CD14-positive monocyte (primary cell): ENCODE results near the gene RSPRY1. TPM values are rescaled to one million over a fixed set of nuclear protein-coding genes. Genes with fewer than 3 reads are reported as not detected.

ENCODE experiments used
- DNase-seq, 3 donors: peaks; one replicate each; pipeline ENCODE4 v3.0.0-alpha.2; 2011 to 2022
- H2AFZ ChIP-seq: 2 replicates; pipeline ENCODE4 v1.6.0; 2012; ENCODE audit warnings: mild to moderate bottlenecking, low read depth, low read length, inconsistent platforms; ENCODE audit not compliant: insufficient read depth, poor library complexity, severe bottlenecking
- H3K27ac ChIP-seq, 2 donors: 1 replicate in 1 of 2; 2 replicates in 1 of 2; pipeline ENCODE4 v1.5.1; 2012 to 2013; ENCODE audit warnings: low read length in 2 of 2, control low read depth in 1 of 2, inconsistent platforms in 1 of 2, low read depth in 1 of 2, mild to moderate bottlenecking in 1 of 2
- H3K27me3 ChIP-seq, 2 donors: one replicate each; pipeline versions ENCODE4 v1.6.0 to v1.6.1; 2011 to 2013; ENCODE audit warnings: low read length in 2 of 2; ENCODE audit not compliant: control insufficient read depth in 2 of 2, insufficient read depth in 2 of 2
- H3K36me3 ChIP-seq, 2 donors: replicated peaks in 1 of 2; 1 replicate in 1 of 2; 2 replicates in 1 of 2; pipeline versions ENCODE4 v1.5.1 to v1.6.1; 2012 to 2013; ENCODE audit warnings: low read length in 2 of 2, control low read depth in 1 of 2, inconsistent platforms in 1 of 2, mild to moderate bottlenecking in 1 of 2; ENCODE audit not compliant: insufficient read depth in 2 of 2, control insufficient read depth in 1 of 2
- H3K4me1 ChIP-seq, 2 donors: 1 replicate in 1 of 2; 2 replicates in 1 of 2; pipeline versions ENCODE4 v1.5.1 to v1.6.1; 2012 to 2013; ENCODE audit warnings: low read length in 2 of 2, control low read depth in 1 of 2, inconsistent platforms in 1 of 2, mild to moderate bottlenecking in 1 of 2, moderate library complexity in 1 of 2; ENCODE audit not compliant: insufficient read depth in 2 of 2, control insufficient read depth in 1 of 2
- H3K4me2 ChIP-seq: replicated peaks from 2 replicates; pipeline ENCODE3; 2012; ENCODE audit warnings: low read length, moderate library complexity, mild to moderate bottlenecking; ENCODE audit not compliant: poor library complexity, severe bottlenecking; ENCODE audit errors: extremely low read depth
- H3K4me3 ChIP-seq, 3 experiments: fragments of 200-600 bp in 1 of 3; sonication (generic) in 1 of 3; replicated peaks in 1 of 3; 1 replicate in 2 of 3; 2 replicates in 1 of 3; pipeline ENCODE4 v1.5.1; 2011 to 2013; ENCODE audit warnings: low read length in 3 of 3, mild to moderate bottlenecking in 3 of 3, control low read depth in 2 of 3, low read depth in 2 of 3, inconsistent platforms in 1 of 3, moderate library complexity in 1 of 3
- H3K79me2 ChIP-seq: 2 replicates; pipeline ENCODE4 v1.6.0; 2012; ENCODE audit warnings: mild to moderate bottlenecking, control low read depth, inconsistent platforms, low read length, moderate library complexity; ENCODE audit not compliant: insufficient read depth
- H3K9ac ChIP-seq: 2 replicates; pipeline ENCODE4 v1.6.0; 2017; ENCODE audit warnings: low read length, mild to moderate bottlenecking; ENCODE audit not compliant: insufficient read depth, poor library complexity, severe bottlenecking
- H3K9me3 ChIP-seq, 2 donors: replicated peaks in 1 of 2; 1 replicate in 1 of 2; 2 replicates in 1 of 2; pipeline versions ENCODE4 v1.5.1 to v1.6.1; 2012 to 2013; ENCODE audit warnings: low read length in 2 of 2, control low read depth in 1 of 2; ENCODE audit not compliant: control insufficient read depth in 1 of 2, insufficient read depth in 1 of 2
- H4K20me1 ChIP-seq: 2 replicates; pipeline ENCODE4 v1.6.0; 2012; ENCODE audit warnings: mild to moderate bottlenecking, low read length, control low read depth, moderate library complexity; ENCODE audit not compliant: insufficient read depth
- H3K27ac Mint-ChIP-seq, 7 donors: one replicate each; pipeline ENCODE4 v1.8.0; 2020; ENCODE audit warnings: mild to moderate bottlenecking in 7 of 7, mixed read lengths in 7 of 7, moderate library complexity in 6 of 7, inconsistent platforms in 2 of 7
- H3K27me3 Mint-ChIP-seq, 3 donors: one replicate each; pipeline ENCODE4 v1.8.0; 2021 to 2022; ENCODE audit warnings: low read depth in 3 of 3, mild to moderate bottlenecking in 3 of 3, mixed read lengths in 3 of 3, moderate library complexity in 3 of 3, inconsistent platforms in 1 of 3
- H3K36me3 Mint-ChIP-seq, 2 donors: one replicate each; pipeline ENCODE4 v1.8.0; 2020; ENCODE audit warnings: mixed read lengths in 2 of 2, inconsistent platforms in 1 of 2, mild to moderate bottlenecking in 1 of 2
- H3K4me1 Mint-ChIP-seq: one replicate; pipeline ENCODE4 v1.8.0; 2020; ENCODE audit warnings: mild to moderate bottlenecking, mixed read lengths
- H3K4me3 Mint-ChIP-seq, 2 donors: one replicate each; pipeline ENCODE4 v1.8.0; 2020; ENCODE audit warnings: mild to moderate bottlenecking in 2 of 2, mixed read lengths in 2 of 2, moderate library complexity in 1 of 2
- H3K9me3 Mint-ChIP-seq, 7 donors: one replicate each; pipeline ENCODE4 v1.8.0; 2020 to 2022; ENCODE audit warnings: mixed read lengths in 7 of 7, mild to moderate bottlenecking in 6 of 7, moderate library complexity in 6 of 7, inconsistent platforms in 2 of 7
- CTCF ChIP-seq: fragments of 200-600 bp; IDR thresholded peaks from one replicate; pipeline ENCODE4 v1.8.0; 2022; ENCODE audit warnings: antibody characterized with exemption, mild to moderate bottlenecking
- WGBS: methylation state at CpG from one replicate; pipeline ENCODE4 v1.1.5; 2013; ENCODE audit warnings: missing lambda C conversion rate; ENCODE audit not compliant: insufficient coverage; 5-methylcytosine and 5-hydroxymethylcytosine counted together
- intact Hi-C, 2 donors: fragments of 100-400 bp; cut with micrococcal nuclease; formaldehyde crosslinking; loops; one replicate each; pipeline versions ENCODE4 v1.15.0 to v1.15.1; 2023
- polyA plus RNA-seq, 3 donors: library from polyadenylated mRNA; depleted of rRNA in 1 of 3; unstranded in 2 of 3; stranded (reverse) in 1 of 3; fragments of 300-500 nt in 2 of 3; fragments of >200 nt in 1 of 3; fragmentation: Illumina TruSeq in 2 of 3; gene quantifications; 1 replicate in 2 of 3; 2 replicates in 1 of 3; pipeline ENCODE4 v1.2.3, GENCODE V29; 2012 to 2021

The RSPRY1 gene
- polyA plus RNA-seq, 3 donors, result 15.7 to 28.3 (median 21.3) TPM

GRCh38 chr16:57258226-57258909 is 72.2 kb downstream of the RSPRY1 start:
- DNase-seq, result no peak

GRCh38 chr16:57258910-57259475 is 72.9 kb downstream of the RSPRY1 start:
- Mint-ChIP-seq H3K36me3 (peaks cover 11 to 12% of the 10 kb centered on the region in 2 donors), H3K27ac (no peak overlapping the region), H3K9me3 (peaks cover 0 to 2% (median 0%) of the 10 kb centered on the region in 7 donors), H3K27me3 (peaks cover 0 to 5% (median 4%) of the 10 kb centered on the region in 3 donors), H3K4me1 (peaks cover 6% of the 10 kb centered on the region), H3K4me3 (no peak overlapping the region)
- Histone ChIP-seq H3K36me3 (peaks cover under 1 to 27% of the 10 kb centered on the region in 2 donors), H3K27me3 (no peaks in the 10 kb centered on the region), H3K4me1 (peaks cover under 1 to 2% of the 10 kb centered on the region in 2 donors), H4K20me1 (no peaks in the 10 kb centered on the region), H2AFZ (no peak overlapping the region), H3K9me3 (no peaks in the 10 kb centered on the region), H3K27ac (no peak overlapping the region), H3K9ac (no peak overlapping the region), H3K79me2 (no peaks in the 10 kb centered on the region), H3K4me3 (no peak overlapping the region), H3K4me2 (no peak overlapping the region)
- TF ChIP-seq CTCF, result no peak
- intact Hi-C loops, result no loop called here
- DNase-seq, result no peak
- no CpG with 5 or more reads among the region's 1 CpG for WGBS

More at GRCh38 chr16:57258226-57258909, 72.2 kb downstream of the RSPRY1 start:
- no peak overlapping the region for H3K27ac ChIP-seq
- no peaks in the 10 kb centered on the region for H3K27me3 ChIP-seq
- Mint-ChIP-seq H3K4me1 (peaks cover 6% of the 10 kb centered on the region), H3K9me3 (peaks cover 0 to 2% (median 0%) of the 10 kb centered on the region in 7 donors), H3K36me3 (peaks cover 12 to 17% of the 10 kb centered on the region in 2 donors), H3K27me3 (peaks cover 0 to 5% (median 4%) of the 10 kb centered on the region in 3 donors), H3K27ac (no peak overlapping the region), H3K4me3 (no peak overlapping the region)
- H3K4me3 ChIP-seq, result no peak overlapping the region
- H2AFZ ChIP-seq, result no peak overlapping the region
- H4K20me1 ChIP-seq, result no peaks in the 10 kb centered on the region
- H3K79me2 ChIP-seq, result no peaks in the 10 kb centered on the region
- H3K4me1 ChIP-seq, result no peaks in the 10 kb centered on the region
- H3K9me3 ChIP-seq, result no peaks in the 10 kb centered on the region
- no peak for TF ChIP-seq CTCF
- no peak overlapping the region for H3K4me2 ChIP-seq
- H3K9ac ChIP-seq, result no peak overlapping the region
- 98% methylated on average over 10 of the region's 18 CpGs for WGBS
- peaks cover 6 to 33% of the 10 kb centered on the region in 2 donors for H3K36me3 ChIP-seq
- intact Hi-C loops, result no loop called here
